Astrocyte (in vitro differentiated cells and primary cell): Measurements from ENCODE around the gene AGPAT3. TPM values are rescaled to one million over a fixed set of nuclear protein-coding genes. Genes with fewer than 3 reads are reported as not detected.

Source experiments
- DNase-seq: peaks from one replicate; pipeline ENCODE4 v3.0.0-alpha.2; 2010; ENCODE audit warnings: low read depth
- FAIRE-seq: peaks from 2 replicates; lab custom pipeline; 2011; peaks lifted over from hg19 to GRCh38; lab: Jason Lieb, UNC
- H2AFZ ChIP-seq: 2 replicates; pipeline ENCODE4 v1.6.0; 2012; ENCODE audit warnings: low read depth, low read length, inconsistent platforms
- H3K27ac ChIP-seq: 2 replicates; pipeline ENCODE4 v1.5.1; 2011; ENCODE audit warnings: low read depth, low read length, inconsistent platforms
- H3K27me3 ChIP-seq: 2 replicates; pipeline ENCODE4 v1.6.0; 2011; ENCODE audit warnings: low read length, inconsistent platforms; ENCODE audit not compliant: insufficient read depth
- H3K36me3 ChIP-seq: 2 replicates; pipeline ENCODE4 v1.5.1; 2011; ENCODE audit warnings: low read length, inconsistent platforms; ENCODE audit not compliant: insufficient read depth
- H3K4me1 ChIP-seq: 2 replicates; pipeline ENCODE4 v1.5.1; 2011; ENCODE audit warnings: low read length, inconsistent platforms; ENCODE audit not compliant: insufficient read depth
- H3K4me2 ChIP-seq: 2 replicates; pipeline ENCODE4 v1.6.0; 2012; ENCODE audit warnings: low read length, inconsistent platforms
- H3K4me3 ChIP-seq: 2 replicates; pipeline ENCODE4 v1.5.1; 2011; ENCODE audit warnings: low read depth, mild to moderate bottlenecking, low read length, inconsistent platforms; ENCODE audit not compliant: insufficient read depth
- H3K79me2 ChIP-seq: 2 replicates; pipeline ENCODE4 v1.6.0; 2012; ENCODE audit warnings: mild to moderate bottlenecking, low read length, inconsistent platforms; ENCODE audit not compliant: insufficient read depth
- H3K9ac ChIP-seq: 2 replicates; pipeline ENCODE4 v1.6.0; 2012; ENCODE audit warnings: mild to moderate bottlenecking, low read length, inconsistent platforms
- H3K9me3 ChIP-seq: 2 replicates; pipeline ENCODE4 v1.5.1; 2012; ENCODE audit warnings: low read depth, mild to moderate bottlenecking, low read length, inconsistent platforms; ENCODE audit not compliant: insufficient read depth
- H4K20me1 ChIP-seq: 2 replicates; pipeline ENCODE4 v1.6.0; 2012; ENCODE audit warnings: low read length, inconsistent platforms; ENCODE audit not compliant: insufficient read depth
- H3K27ac Mint-ChIP-seq: one replicate; pipeline ENCODE4 v1.8.0; 2021; ENCODE audit warnings: mild to moderate bottlenecking, mixed read lengths; ENCODE audit not compliant: unreplicated experiment
- H3K27me3 Mint-ChIP-seq: one replicate; pipeline ENCODE4 v1.8.0; 2021; ENCODE audit warnings: low read depth, mixed read lengths; ENCODE audit not compliant: unreplicated experiment
- H3K36me3 Mint-ChIP-seq: one replicate; pipeline ENCODE4 v1.8.0; 2021; ENCODE audit warnings: low read depth, mixed read lengths; ENCODE audit not compliant: unreplicated experiment
- H3K4me1 Mint-ChIP-seq: one replicate; pipeline ENCODE4 v1.8.0; 2021; ENCODE audit warnings: low read depth, mixed read lengths; ENCODE audit not compliant: unreplicated experiment
- H3K4me3 Mint-ChIP-seq: one replicate; pipeline ENCODE4 v1.8.0; 2021; ENCODE audit warnings: mild to moderate bottlenecking, moderate library complexity, mixed read lengths; ENCODE audit not compliant: unreplicated experiment
- H3K9me3 Mint-ChIP-seq: one replicate; pipeline ENCODE4 v1.8.0; 2021; ENCODE audit warnings: mild to moderate bottlenecking, mixed read lengths; ENCODE audit not compliant: unreplicated experiment
- CTCF ChIP-seq: IDR thresholded peaks from 2 replicates; pipeline ENCODE4 v1.5.1; 2011; ENCODE audit warnings: low read depth, mild to moderate bottlenecking, inconsistent platforms, low read length, moderate library complexity; ENCODE audit not compliant: insufficient read depth
- EZH2 ChIP-seq: IDR thresholded peaks from 2 replicates; pipeline ENCODE4 v1.6.1; 2012; ENCODE audit warnings: mild to moderate bottlenecking, low read length, inconsistent platforms; ENCODE audit not compliant: insufficient read depth
- total RNA-seq: library from RNA; stranded (reverse); gene quantifications from 2 replicates; pipeline ENCODE4 v1.2.1, GENCODE V29; 2021

Gene AGPAT3
- total RNA-seq, 1 donor from 2014 or later = 34.7 TPM

DNA sequence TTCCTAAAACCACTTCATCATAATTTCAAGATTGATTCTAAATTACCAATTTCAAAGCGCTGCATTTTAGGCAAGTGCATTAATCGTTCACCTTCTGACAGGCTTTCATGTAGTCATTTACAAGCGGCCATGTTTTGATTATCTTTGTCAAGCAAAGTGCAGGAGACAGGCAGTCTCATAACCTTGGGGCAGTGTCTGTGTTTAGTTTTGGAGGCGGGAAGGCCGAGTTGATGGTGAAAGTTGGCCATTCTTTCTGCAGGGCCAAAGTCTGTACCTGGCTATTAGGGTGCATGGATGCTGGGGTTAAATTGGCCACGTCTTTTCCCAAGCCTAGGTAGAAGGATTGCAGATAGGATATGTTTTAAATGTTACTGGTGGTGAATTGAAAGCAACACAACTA is 2.9 kb downstream of the AGPAT3 start:
- Histone ChIP-seq H4K20me1 (peaks cover 58% of the 10 kb centered on the region), H3K36me3 (no peaks in the 10 kb centered on the region), H3K4me1 (peaks cover 7% of the 10 kb centered on the region), H3K79me2 (peaks cover 61% of the 10 kb centered on the region), H3K27ac (no peak overlapping the region), H3K9ac (no peak overlapping the region), H3K27me3 (no peaks in the 10 kb centered on the region), H3K9me3 (no peaks in the 10 kb centered on the region), H3K4me2 (no peak overlapping the region), H3K4me3 (no peak overlapping the region), H2AFZ (no peak overlapping the region)
- Mint-ChIP-seq H3K4me3 (no peak overlapping the region), H3K9me3 (no peaks in the 10 kb centered on the region), H3K4me1 (no peaks in the 10 kb centered on the region), H3K36me3 (peaks cover 7% of the 10 kb centered on the region), H3K27ac (no peak overlapping the region), H3K27me3 (peaks cover 3% of the 10 kb centered on the region)
- no peak for DNase-seq
- FAIRE-seq = no peak
- TF ChIP-seq EZH2 = no peak
- no peak for TF ChIP-seq CTCF

- peaks cover 64% of the 10 kb centered on the region for H3K79me2 ChIP-seq
- H3K36me3 Mint-ChIP-seq = peaks cover 7% of the 10 kb centered on the region
- no peaks in the 10 kb centered on the region for H3K4me1 Mint-ChIP-seq
- H3K27ac Mint-ChIP-seq = no peak overlapping the region
- TF ChIP-seq CTCF (no peak), EZH2 (no peak)
- H3K36me3 ChIP-seq = no peaks in the 10 kb centered on the region
- no peak overlapping the region for H2AFZ ChIP-seq
- no peaks in the 10 kb centered on the region for H3K9me3 ChIP-seq
- no peak overlapping the region for H3K4me2 ChIP-seq
- FAIRE-seq (no peak), DNase-seq (no peak)
- H4K20me1 ChIP-seq = peaks cover 61% of the 10 kb centered on the region
- peaks cover 7% of the 10 kb centered on the region for H3K4me1 ChIP-seq
- no peaks in the 10 kb centered on the region for H3K27me3 ChIP-seq
- H3K4me3 ChIP-seq = no peak overlapping the region
- H3K9me3 Mint-ChIP-seq = no peaks in the 10 kb centered on the region
- no peak overlapping the region for H3K9ac ChIP-seq
- no peak overlapping the region for H3K27ac ChIP-seq
- H3K27me3 Mint-ChIP-seq = peaks cover 2% of the 10 kb centered on the region
- H3K4me3 Mint-ChIP-seq = no peak overlapping the region
Observed at GRCh38 chr21:43868461-43868860, 3.4 kb downstream of the AGPAT3 start.

- peaks cover 66% of the 10 kb centered on the region for H3K79me2 ChIP-seq
- Mint-ChIP-seq H3K36me3 (peaks cover 7% of the 10 kb centered on the region), H3K4me1 (no peaks in the 10 kb centered on the region), H3K4me3 (no peak overlapping the region), H3K9me3 (no peaks in the 10 kb centered on the region), H3K27me3 (no peaks in the 10 kb centered on the region), H3K27ac (no peak overlapping the region)
- no peak overlapping the region for H3K9ac ChIP-seq
- FAIRE-seq = no peak
- H3K4me2 ChIP-seq = no peak overlapping the region
- no peaks in the 10 kb centered on the region for H3K36me3 ChIP-seq
- no peak for TF ChIP-seq CTCF
- no peak for TF ChIP-seq EZH2
- no peak for DNase-seq
- H4K20me1 ChIP-seq = peaks cover 65% of the 10 kb centered on the region
- no peak overlapping the region for H3K4me3 ChIP-seq
- no peaks in the 10 kb centered on the region for H3K27me3 ChIP-seq
- H2AFZ ChIP-seq = no peak overlapping the region
- no peak overlapping the region for H3K27ac ChIP-seq
- no peaks in the 10 kb centered on the region for H3K9me3 ChIP-seq
- peaks cover 7% of the 10 kb centered on the region for H3K4me1 ChIP-seq
Observed at GRCh38 chr21:43869486-43870325, 4.7 kb downstream of the AGPAT3 start.
